Esophagus muscularis mucosa (tissue), 4 donors: ENCODE data around the gene ART4. TPM values are rescaled to one million over a fixed set of nuclear protein-coding genes. Genes with fewer than 3 reads are reported as not detected.

Experiments
- DNase-seq: peaks from one replicate; pipeline ENCODE4 v3.0.0-alpha.2; 2017; ENCODE audit errors: extremely low spot score
- H3K27ac ChIP-seq, 4 donors: fragments of 200-600 bp; sonication (generic); replicated peaks in 1 of 4; 1 replicate in 3 of 4; 2 replicates in 1 of 4; pipeline ENCODE4 v1.5.1; 2016 to 2019; ENCODE audit warnings: mild to moderate bottlenecking in 1 of 4
- H3K27me3 ChIP-seq, 4 donors: fragments of 200-600 bp; sonication (generic); one replicate each; pipeline versions ENCODE4 v1.5.1 to v1.6.0; 2016 to 2019
- H3K36me3 ChIP-seq, 4 donors: fragments of 200-600 bp; sonication (generic); one replicate each; pipeline ENCODE4 v1.5.1; 2016 to 2019
- H3K4me1 ChIP-seq, 4 donors: fragments of 200-600 bp; sonication (generic); one replicate each; pipeline ENCODE4 v1.5.1; 2016 to 2019
- H3K4me3 ChIP-seq, 4 donors: fragments of 200-600 bp; sonication (generic); 1 replicate in 2 of 4; 2 replicates in 2 of 4; pipeline ENCODE4 v1.5.1; 2016 to 2019; ENCODE audit warnings: mild to moderate bottlenecking in 4 of 4, moderate library complexity in 1 of 4
- H3K9me3 ChIP-seq, 4 donors: fragments of 200-600 bp; sonication (generic); 1 replicate in 3 of 4; 2 replicates in 1 of 4; pipeline ENCODE4 v1.5.1; 2016 to 2019
- EP300 ChIP-seq: sonication (generic); formaldehyde crosslinking; IDR thresholded peaks from one replicate; pipeline ENCODE4 v1.6.1; 2017; ENCODE audit warnings: antibody characterized with exemption
- POLR2A ChIP-seq: fragments of 450-650 bp; IDR thresholded peaks from one replicate; pipeline ENCODE4 v1.6.1; 2017; ENCODE audit warnings: antibody characterized with exemption, moderate library complexity, mild to moderate bottlenecking, low read depth
- POLR2AphosphoS5 ChIP-seq, 2 donors: sonication (generic); formaldehyde crosslinking; IDR thresholded peaks; one replicate each; pipeline ENCODE4 v1.6.1; 2017; ENCODE audit warnings: antibody characterized with exemption in 2 of 2
- WGBS: methylation state at CpG from one replicate; pipeline ENCODE4 v1.1.5; 2018; 5-methylcytosine and 5-hydroxymethylcytosine counted together
- intact Hi-C: fragments of 100-400 bp; cut with DNase I; formaldehyde crosslinking; loops from one replicate; pipeline ENCODE4 v1.15.1; 2023
- total RNA-seq, 4 donors: library from RNA; depleted of rRNA; stranded (reverse); fragments of >200 nt; gene quantifications; one replicate each; pipeline versions ENCODE4 v1.1.0 to v1.2.1, GENCODE V29; 2016
- TF ChIP-seq, protein P1 (sequence below), 3 experiments: fragments of 200-600 bp in 2 of 3; fragments of 450-650 bp in 1 of 3; sonication (generic) in 2 of 3; IDR thresholded peaks; one replicate each; pipeline ENCODE4 v1.5.1; 2017 to 2019; ENCODE audit warnings: antibody characterized with exemption in 3 of 3, mild to moderate bottlenecking in 2 of 3, moderate library complexity in 1 of 3

Gene ART4
- total RNA-seq, 4 donors from 2014 or later = 0.83 to 2.7 (median 1.9) TPM

DNA sequence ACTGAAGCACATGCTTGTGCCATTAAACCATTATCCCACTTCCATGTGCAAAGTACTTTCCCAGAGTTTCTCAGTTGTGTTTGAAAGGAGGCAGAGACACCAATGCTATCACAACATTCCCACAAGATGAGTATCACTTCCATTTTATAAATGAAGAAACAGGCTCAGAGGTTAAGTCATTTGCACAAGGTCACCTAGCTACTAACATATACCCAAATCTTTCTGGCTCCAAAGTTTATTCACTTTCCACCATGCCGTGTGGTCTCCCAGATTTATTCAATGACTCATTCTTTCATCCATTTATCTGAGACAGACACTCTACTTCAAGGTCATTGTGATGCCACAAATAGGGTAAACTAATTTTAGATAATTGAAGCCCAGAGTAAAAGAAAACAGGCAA lies 9.4 kb downstream of the ART4 start:
- Histone ChIP-seq H3K9me3 (no peaks in the 10 kb centered on the region), H3K4me1 (peaks cover 0 to 4% (median 0%) of the 10 kb centered on the region in 4 donors), H3K27me3 (no peaks in the 10 kb centered on the region), H3K4me3 (no peak overlapping the region), H3K36me3 (no peaks in the 10 kb centered on the region), H3K27ac (no peak overlapping the region)
- intact Hi-C loops = no loop called here
- no peak for DNase-seq
- 54% methylated on average over 1 of the region's 1 CpG for WGBS
- TF ChIP-seq EP300 (no peak), POLR2A (no peak), POLR2AphosphoS5 (IDR thresholded peaks at IDR 0.05) (no peak)
- TF ChIP-seq, protein P1, sequence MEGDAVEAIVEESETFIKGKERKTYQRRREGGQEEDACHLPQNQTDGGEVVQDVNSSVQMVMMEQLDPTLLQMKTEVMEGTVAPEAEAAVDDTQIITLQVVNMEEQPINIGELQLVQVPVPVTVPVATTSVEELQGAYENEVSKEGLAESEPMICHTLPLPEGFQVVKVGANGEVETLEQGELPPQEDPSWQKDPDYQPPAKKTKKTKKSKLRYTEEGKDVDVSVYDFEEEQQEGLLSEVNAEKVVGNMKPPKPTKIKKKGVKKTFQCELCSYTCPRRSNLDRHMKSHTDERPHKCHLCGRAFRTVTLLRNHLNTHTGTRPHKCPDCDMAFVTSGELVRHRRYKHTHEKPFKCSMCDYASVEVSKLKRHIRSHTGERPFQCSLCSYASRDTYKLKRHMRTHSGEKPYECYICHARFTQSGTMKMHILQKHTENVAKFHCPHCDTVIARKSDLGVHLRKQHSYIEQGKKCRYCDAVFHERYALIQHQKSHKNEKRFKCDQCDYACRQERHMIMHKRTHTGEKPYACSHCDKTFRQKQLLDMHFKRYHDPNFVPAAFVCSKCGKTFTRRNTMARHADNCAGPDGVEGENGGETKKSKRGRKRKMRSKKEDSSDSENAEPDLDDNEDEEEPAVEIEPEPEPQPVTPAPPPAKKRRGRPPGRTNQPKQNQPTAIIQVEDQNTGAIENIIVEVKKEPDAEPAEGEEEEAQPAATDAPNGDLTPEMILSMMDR (IDR thresholded peaks at IDR 0.05) = no peak

DNA sequence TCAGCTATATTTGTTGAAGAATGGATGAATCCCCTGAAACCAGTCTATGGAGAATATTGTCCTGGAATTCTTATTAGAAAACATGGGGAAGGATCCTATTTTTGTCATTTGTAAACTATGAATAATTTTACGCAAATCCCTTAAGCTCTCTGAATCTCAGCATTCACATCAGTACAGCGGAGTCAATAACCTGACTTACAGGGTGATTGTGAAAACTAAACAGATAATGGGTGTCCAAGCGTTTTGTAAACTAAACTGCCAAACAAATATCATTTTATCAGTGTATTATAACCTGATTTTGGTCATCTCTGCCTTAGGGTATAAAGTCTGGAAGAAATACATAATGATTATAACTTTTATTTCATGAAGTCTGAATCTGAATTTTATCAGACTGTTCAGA lies 10.0 kb downstream of the ART4 start:
- H3K36me3 ChIP-seq = no peaks in the 10 kb centered on the region
- H3K27ac ChIP-seq = no peak overlapping the region
- no peak for DNase-seq
- H3K27me3 ChIP-seq = no peaks in the 10 kb centered on the region
- no peak for TF ChIP-seq POLR2A
- no peak for TF ChIP-seq POLR2AphosphoS5 (IDR thresholded peaks at IDR 0.05)
- H3K4me3 ChIP-seq = no peak overlapping the region
- H3K9me3 ChIP-seq = no peaks in the 10 kb centered on the region
- intact Hi-C loops = no loop called here
- 87% methylated on average over 3 of the region's 3 CpGs for WGBS
- H3K4me1 ChIP-seq = peaks cover 0 to 4% (median 0%) of the 10 kb centered on the region in 4 donors

DNA sequence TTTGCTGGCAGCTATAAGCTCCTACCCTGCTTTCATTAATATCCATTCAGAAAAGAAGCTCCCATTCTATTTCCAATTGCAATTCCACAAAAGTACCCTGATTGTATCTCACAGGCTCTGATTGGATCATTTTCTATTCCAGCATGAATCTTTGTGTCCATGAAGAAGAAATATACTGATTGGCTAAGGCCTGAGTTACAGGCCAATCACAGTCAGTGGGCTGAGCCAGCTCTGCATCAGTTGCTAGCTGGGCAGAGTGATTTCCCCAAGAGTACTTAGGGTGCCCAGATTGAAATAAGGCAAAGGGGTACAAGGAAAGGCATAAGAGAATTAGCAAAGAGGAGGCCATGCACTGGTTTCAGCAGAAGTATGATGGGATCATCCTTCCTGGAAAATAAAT lies 14.4 kb downstream of the ART4 start:
- TF ChIP-seq EP300 (no peak), POLR2AphosphoS5 (IDR thresholded peaks at IDR 0.05) (no peak), POLR2A (no peak)
- TF ChIP-seq, protein P1 (IDR thresholded peaks at IDR 0.05) = no peak
- H3K4me3 ChIP-seq = no peak overlapping the region
- intact Hi-C loops = no loop called here

DNA sequence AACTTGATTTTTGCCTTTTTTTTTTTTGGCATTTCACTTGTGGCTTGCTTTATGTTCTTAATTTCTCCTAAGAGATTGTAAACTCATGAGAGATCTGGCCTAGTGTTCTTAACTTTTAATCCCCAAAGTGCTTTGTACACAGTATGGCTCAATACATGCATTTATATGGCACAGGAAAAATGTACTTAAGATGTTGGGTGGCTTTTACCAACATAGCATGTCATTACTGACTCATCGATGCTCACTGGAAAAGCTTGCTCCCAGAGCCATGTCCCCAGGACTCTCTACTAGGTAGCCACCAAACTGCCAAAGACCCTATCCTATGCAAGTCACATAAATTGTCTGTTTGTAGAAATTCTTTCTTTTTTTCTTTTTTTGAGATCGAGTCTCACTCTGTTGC lies 16.3 kb downstream of the ART4 start:
- 100% methylated on average over 2 of the region's 2 CpGs for WGBS
- Histone ChIP-seq H3K27me3 (no peaks in the 10 kb centered on the region), H3K4me3 (no peak overlapping the region), H3K27ac (peak overlapping the region in 1 of 4 donors; percentile 12), H3K9me3 (no peaks in the 10 kb centered on the region), H3K36me3 (no peaks in the 10 kb centered on the region), H3K4me1 (no peaks in the 10 kb centered on the region)
- intact Hi-C loops = no loop called here
- TF ChIP-seq, protein P1 (IDR thresholded peaks at IDR 0.05) = no peak
- TF ChIP-seq EP300 = no peak
- no peak for TF ChIP-seq POLR2AphosphoS5 (IDR thresholded peaks at IDR 0.05)
- TF ChIP-seq POLR2A = no peak
- no peak for DNase-seq

More for the DNA sequence above, 14.4 kb downstream of the ART4 start:
- Histone ChIP-seq H3K36me3 (no peaks in the 10 kb centered on the region), H3K4me1 (no peaks in the 10 kb centered on the region), H3K9me3 (no peaks in the 10 kb centered on the region), H3K27ac (no peak overlapping the region), H3K27me3 (no peaks in the 10 kb centered on the region)
- DNase-seq = no peak

DNA sequence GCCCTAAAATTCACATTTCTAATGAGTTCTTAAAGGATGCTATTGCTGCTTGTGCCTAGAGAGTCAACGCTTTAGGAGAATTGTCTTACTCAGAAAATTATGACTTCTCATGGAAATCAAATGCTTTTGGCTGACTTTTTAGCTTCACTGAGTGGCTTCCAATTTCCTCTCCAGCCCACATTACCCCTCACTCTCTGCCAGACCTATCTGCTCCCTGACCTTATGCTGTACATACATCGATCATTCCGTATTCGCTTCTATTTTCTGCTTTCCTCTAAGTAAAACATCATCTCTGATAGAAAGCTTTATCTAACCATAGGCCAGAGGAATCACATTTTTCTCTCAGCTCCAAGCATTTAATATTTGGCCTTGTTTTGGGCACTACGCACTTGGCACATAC lies 16.8 kb downstream of the ART4 start:
- TF ChIP-seq, protein P1 (IDR thresholded peaks at IDR 0.05) = no peak
- TF ChIP-seq EP300 (no peak), POLR2A (no peak), POLR2AphosphoS5 (IDR thresholded peaks at IDR 0.05) (no peak)
- intact Hi-C loops = no loop called here
- no peaks in the 10 kb centered on the region for H3K27me3 ChIP-seq
- H3K4me3 ChIP-seq = no peak overlapping the region
- H3K4me1 ChIP-seq = no peaks in the 10 kb centered on the region
- no peak for DNase-seq
- H3K27ac ChIP-seq = peak overlapping the region in 1 of 4 donors; percentile 12
- WGBS = 80% methylated on average over 5 of the region's 5 CpGs
- H3K36me3 ChIP-seq = no peaks in the 10 kb centered on the region
- H3K9me3 ChIP-seq = no peaks in the 10 kb centered on the region
